Eye (tissue), 1 donor: Measurements from ENCODE around the gene C1orf159.

Experiments used
- DNase-seq: peaks from one replicate; pipeline ENCODE4 v3.0.0-alpha.2; 2015

The C1orf159 gene

GRCh38 chr1:1130206-1131120, 14.6 kb upstream of the C1orf159 start:
- no peak for DNase-seq

- no peak for DNase-seq
These were observed 13.5 kb upstream of the C1orf159 start for GRCh38 chr1:1129381-1129821.

- no peak for DNase-seq
These were observed 12.7 kb upstream of the C1orf159 start for GRCh38 chr1:1128454-1129139.

- DNase-seq = no peak
These were observed 11.9 kb upstream of the C1orf159 start for GRCh38 chr1:1127551-1128451.

GRCh38 chr1:1125945-1126344, 10.1 kb upstream of the C1orf159 start:
- no peak for DNase-seq

- DNase-seq = no peak
These were observed 9.1 kb upstream of the C1orf159 start for GRCh38 chr1:1124786-1125642.

- DNase-seq = no peak
These were observed 8.6 kb upstream of the C1orf159 start for GRCh38 chr1:1124508-1124785.

- peak; percentile 64 for DNase-seq
These were observed 8.0 kb upstream of the C1orf159 start for GRCh38 chr1:1123581-1124507.

GRCh38 chr1:1122981-1123480, 7.1 kb upstream of the C1orf159 start:
- DNase-seq = no peak

- DNase-seq = peak; percentile 91
These were observed 6.4 kb upstream of the C1orf159 start for GRCh38 chr1:1122078-1122811.

- no peak for DNase-seq
These were observed 5.8 kb upstream of the C1orf159 start for GRCh38 chr1:1121611-1122077.

GRCh38 chr1:1120866-1121591, 5.1 kb upstream of the C1orf159 start:
- no peak for DNase-seq

GRCh38 chr1:1120096-1120495, 4.2 kb upstream of the C1orf159 start:
- no peak for DNase-seq

GRCh38 chr1:1119272-1119890, 3.5 kb upstream of the C1orf159 start:
- no peak for DNase-seq

- no peak for DNase-seq
These were observed 3.0 kb upstream of the C1orf159 start for GRCh38 chr1:1118876-1119220.

GRCh38 chr1:1118011-1118875, 2.4 kb upstream of the C1orf159 start:
- DNase-seq = no peak

GRCh38 chr1:1117469-1117831, 1.6 kb upstream of the C1orf159 start:
- DNase-seq = no peak
